HG02678 (cell line): ENCODE results near the gene LSP1.
"Not testable (repeated sequence)": the region's sequence is repeated elsewhere in the genome, so short reads cannot be mapped to it uniquely, and the experiment has no call there.

Source experiments
- ATAC-seq: cut with Tn5 transposase; IDR thresholded peaks from one replicate; pipeline ENCODE4 v1.9.1; 2021; ENCODE audit warnings: mild to moderate bottlenecking, moderate library complexity; ENCODE audit not compliant: unreplicated experiment

The LSP1 gene

GRCh38 chr11:1937616-1938342 lies 84.9 kb downstream of the LSP1 start:
- no peak for ATAC-seq

GRCh38 chr11:1938343-1939005 lies 85.6 kb downstream of the LSP1 start:
- ATAC-seq, result no peak

- ATAC-seq, result no peak
These were observed 86.2 kb downstream of the LSP1 start for GRCh38 chr11:1939006-1939625.

GRCh38 chr11:1939788-1940187 lies 86.9 kb downstream of the LSP1 start:
- ATAC-seq, result not testable (repeated sequence)
